ENCODE results near the gene LRRC8D.

- TF ChIP-seq ZFP3 (CRISPR knock-in tag; IDR thresholded peaks at IDR 0.05) (no peak), ZFP30 (CRISPR knock-in tag; IDR thresholded peaks at IDR 0.05) (no peak)
Measured at GRCh38 chr1:89808441-89809117, 12.3 kb upstream of the LRRC8D start.

Measured in SK-N-SH treated with all-trans-retinoic acid at 6 μM for 48 hours (cell line).